Tibial artery (tissue), 4 donors: ENCODE data around the gene ETV6.
"Not testable (repeated sequence)": the region's sequence is repeated elsewhere in the genome, so short reads cannot be mapped to it uniquely, and the experiment has no call there.

Source experiments
- DNase-seq, 2 donors: peaks; one replicate each; pipeline ENCODE4 v3.0.0-alpha.2; 2019
- H3K27ac ChIP-seq, 2 donors: fragments of 200-600 bp; sonication (generic) in 1 of 2; 1 replicate in 1 of 2; 2 replicates in 1 of 2; pipeline ENCODE4 v1.5.1; 2018 to 2019; ENCODE audit warnings: mild to moderate bottlenecking in 1 of 2
- H3K27me3 ChIP-seq, 2 donors: fragments of 200-600 bp; sonication (generic) in 1 of 2; one replicate each; pipeline versions ENCODE4 v1.5.1 to v1.6.0; 2016 to 2019
- H3K36me3 ChIP-seq, 3 donors: fragments of 200-600 bp; sonication (generic) in 2 of 3; one replicate each; pipeline ENCODE4 v1.5.1; 2016 to 2019; ENCODE audit warnings: mild to moderate bottlenecking in 2 of 3
- H3K4me1 ChIP-seq, 4 donors: fragments of 200-600 bp; sonication (generic) in 2 of 4; 1 replicate in 3 of 4; 2 replicates in 1 of 4; pipeline ENCODE4 v1.5.1; 2016 to 2019
- H3K4me3 ChIP-seq, 2 donors: fragments of 200-600 bp; sonication (generic) in 1 of 2; 1 replicate in 1 of 2; 2 replicates in 1 of 2; pipeline ENCODE4 v1.5.1; 2018 to 2019; ENCODE audit warnings: mild to moderate bottlenecking in 2 of 2
- H3K9me3 ChIP-seq, 3 donors: fragments of 200-600 bp; sonication (generic) in 1 of 3; one replicate each; pipeline ENCODE4 v1.5.1; 2016 to 2019
- intact Hi-C: fragments of 100-400 bp; cut with DNase I; formaldehyde crosslinking; loops from one replicate; pipeline ENCODE4 v1.15.0; 2023; ENCODE audit warnings: low total_unique reads
- TF ChIP-seq, protein P1 (sequence below), 2 experiments: fragments of 200-600 bp in 1 of 2; fragments of 450-650 bp in 1 of 2; IDR thresholded peaks; one replicate each; pipeline ENCODE4 v1.5.1; 2017 to 2019; ENCODE audit warnings: antibody characterized with exemption in 2 of 2, mild to moderate bottlenecking in 1 of 2, moderate library complexity in 1 of 2

Gene ETV6

DNA sequence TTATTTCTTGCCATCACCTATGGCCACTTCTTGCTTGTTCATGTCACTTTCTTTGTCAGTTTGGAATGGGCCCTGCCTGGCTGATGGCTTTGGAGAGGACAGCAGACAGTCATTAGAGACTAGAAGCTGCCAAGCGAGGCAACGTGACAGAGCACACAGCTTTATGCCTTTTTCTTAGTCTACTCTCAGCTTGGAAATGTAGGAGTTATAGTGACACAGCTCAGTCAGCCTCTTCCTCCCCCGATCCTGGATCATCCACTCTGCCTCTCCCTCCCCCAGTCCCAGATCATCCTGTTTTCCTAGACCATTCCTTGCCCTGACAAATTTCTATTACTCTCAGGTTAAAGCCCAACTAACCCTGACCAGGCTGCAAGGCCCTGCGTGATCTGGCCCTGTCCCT is 26.6 kb downstream of the ETV6 start:
- no peak overlapping the region for H3K4me3 ChIP-seq
- no peaks in the 10 kb centered on the region for H3K36me3 ChIP-seq
- H3K9me3 ChIP-seq = no peaks in the 10 kb centered on the region
- peaks cover 9 to 99% (median 62%) of the 10 kb centered on the region in 4 donors for H3K4me1 ChIP-seq
- intact Hi-C loops = no loop called here
- H3K27me3 ChIP-seq = no peaks in the 10 kb centered on the region
- peak overlapping the region; percentile 38 to 58 for H3K27ac ChIP-seq
- TF ChIP-seq, protein P1, sequence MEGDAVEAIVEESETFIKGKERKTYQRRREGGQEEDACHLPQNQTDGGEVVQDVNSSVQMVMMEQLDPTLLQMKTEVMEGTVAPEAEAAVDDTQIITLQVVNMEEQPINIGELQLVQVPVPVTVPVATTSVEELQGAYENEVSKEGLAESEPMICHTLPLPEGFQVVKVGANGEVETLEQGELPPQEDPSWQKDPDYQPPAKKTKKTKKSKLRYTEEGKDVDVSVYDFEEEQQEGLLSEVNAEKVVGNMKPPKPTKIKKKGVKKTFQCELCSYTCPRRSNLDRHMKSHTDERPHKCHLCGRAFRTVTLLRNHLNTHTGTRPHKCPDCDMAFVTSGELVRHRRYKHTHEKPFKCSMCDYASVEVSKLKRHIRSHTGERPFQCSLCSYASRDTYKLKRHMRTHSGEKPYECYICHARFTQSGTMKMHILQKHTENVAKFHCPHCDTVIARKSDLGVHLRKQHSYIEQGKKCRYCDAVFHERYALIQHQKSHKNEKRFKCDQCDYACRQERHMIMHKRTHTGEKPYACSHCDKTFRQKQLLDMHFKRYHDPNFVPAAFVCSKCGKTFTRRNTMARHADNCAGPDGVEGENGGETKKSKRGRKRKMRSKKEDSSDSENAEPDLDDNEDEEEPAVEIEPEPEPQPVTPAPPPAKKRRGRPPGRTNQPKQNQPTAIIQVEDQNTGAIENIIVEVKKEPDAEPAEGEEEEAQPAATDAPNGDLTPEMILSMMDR (IDR thresholded peaks at IDR 0.05) = no peak
- DNase-seq = no peak

DNA sequence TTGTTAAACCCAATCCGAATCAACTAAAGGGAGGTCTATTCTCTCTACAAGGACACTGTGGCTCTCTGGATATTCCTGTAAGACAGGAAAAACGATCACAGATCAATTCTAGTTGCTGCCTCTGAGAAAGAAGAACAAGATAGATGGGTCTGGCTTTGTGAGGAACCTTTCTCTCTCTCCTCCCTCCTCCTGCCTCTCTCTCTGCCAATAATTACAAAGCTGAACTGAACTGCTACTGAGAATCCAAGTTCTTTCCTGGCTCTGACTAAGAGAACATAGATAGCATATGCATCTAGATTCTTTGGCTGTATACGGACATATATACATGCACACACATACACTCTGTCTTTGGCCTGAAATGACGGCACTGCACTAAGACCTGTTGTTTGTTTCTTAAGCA is 27.6 kb downstream of the ETV6 start:
- H3K27me3 ChIP-seq = no peaks in the 10 kb centered on the region
- TF ChIP-seq, protein P1 (IDR thresholded peaks at IDR 0.05) = no peak
- peaks cover 9 to 91% (median 59%) of the 10 kb centered on the region in 4 donors for H3K4me1 ChIP-seq
- H3K4me3 ChIP-seq = no peak overlapping the region
- intact Hi-C loops = no loop called here
- H3K27ac ChIP-seq = peak overlapping the region in 1 of 2 donors; percentile 58
- H3K9me3 ChIP-seq = no peaks in the 10 kb centered on the region
- H3K36me3 ChIP-seq = no peaks in the 10 kb centered on the region
- DNase-seq = no peak

DNA sequence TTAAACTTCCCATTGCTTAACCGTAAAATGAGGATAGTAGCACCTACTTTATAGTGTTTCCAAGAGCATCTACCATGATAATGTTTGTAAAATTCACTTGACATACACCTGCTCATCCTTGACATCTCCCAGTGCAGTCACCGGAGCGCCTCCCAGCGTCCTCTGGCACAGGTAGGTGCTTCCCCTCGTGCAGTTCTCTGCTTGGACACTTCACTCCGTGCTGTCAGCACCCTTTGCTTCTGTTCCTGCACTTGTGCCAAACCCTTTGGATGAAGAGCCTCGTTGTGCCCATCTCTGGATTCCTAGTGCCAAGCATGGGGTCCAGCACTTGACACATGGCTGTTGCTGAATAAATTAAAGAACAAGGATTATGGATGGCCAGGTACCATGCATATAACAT is 28.3 kb downstream of the ETV6 start:
- Histone ChIP-seq H3K27ac (peak overlapping the region in 1 of 2 donors; percentile 20), H3K9me3 (no peaks in the 10 kb centered on the region), H3K4me1 (peaks cover 7 to 89% (median 52%) of the 10 kb centered on the region in 4 donors), H3K27me3 (no peaks in the 10 kb centered on the region), H3K4me3 (no peak overlapping the region), H3K36me3 (no peaks in the 10 kb centered on the region)
- TF ChIP-seq, protein P1 (IDR thresholded peaks at IDR 0.05) = no peak
- DNase-seq = no peak
- intact Hi-C loops = no loop called here

DNA sequence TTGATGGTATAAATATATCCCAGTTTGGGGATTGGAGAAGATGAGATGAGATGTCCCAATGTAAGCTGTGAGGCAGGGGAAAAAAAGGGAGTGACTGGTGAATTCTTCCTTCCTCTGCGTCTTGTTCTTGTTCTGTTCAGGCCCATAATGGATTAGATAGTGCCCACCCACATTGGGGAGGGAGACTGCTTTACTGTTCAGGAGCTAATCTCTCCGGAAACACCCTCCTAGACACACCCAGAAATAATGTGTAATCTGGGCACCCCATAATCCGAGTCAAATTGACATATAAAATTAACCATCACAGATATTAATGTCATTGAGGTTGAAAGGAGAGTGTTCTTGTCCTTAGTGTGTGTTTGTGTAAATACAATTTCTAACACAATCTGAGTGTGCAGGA is 29.3 kb downstream of the ETV6 start:
- H3K36me3 ChIP-seq = no peaks in the 10 kb centered on the region
- intact Hi-C loops = no loop called here
- no peaks in the 10 kb centered on the region for H3K27me3 ChIP-seq
- no peak overlapping the region for H3K4me3 ChIP-seq
- peaks cover 3 to 89% (median 46%) of the 10 kb centered on the region in 4 donors for H3K4me1 ChIP-seq
- no peaks in the 10 kb centered on the region for H3K9me3 ChIP-seq
- peak overlapping the region in 1 of 2 donors; percentile 20 for H3K27ac ChIP-seq
- DNase-seq = no peak
- TF ChIP-seq, protein P1 (IDR thresholded peaks at IDR 0.05) = no peak

DNA sequence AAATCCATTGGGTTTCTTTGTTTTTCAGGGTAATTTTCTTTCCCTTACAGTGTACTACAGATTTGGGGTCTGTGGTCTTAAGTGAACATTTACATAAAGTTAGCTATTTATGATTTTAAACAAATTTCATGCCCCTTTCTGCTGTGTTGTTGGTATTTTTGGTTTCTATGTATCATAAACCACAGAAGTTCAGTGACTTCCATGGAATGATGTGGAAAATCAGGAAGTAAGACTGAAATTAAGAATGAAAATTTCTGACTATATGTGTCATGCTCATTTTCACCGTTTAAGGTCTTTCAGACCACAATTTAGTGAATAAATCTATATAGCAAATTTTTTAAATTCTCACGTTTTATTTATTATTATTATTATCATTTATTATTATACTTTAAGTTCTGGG is 31.7 kb downstream of the ETV6 start:
- no peaks in the 10 kb centered on the region for H3K9me3 ChIP-seq
- TF ChIP-seq, protein P1 (IDR thresholded peaks at IDR 0.05) = no peak
- H3K4me1 ChIP-seq = peaks cover 3 to 89% (median 37%) of the 10 kb centered on the region in 4 donors
- intact Hi-C loops = no loop called here
- no peak overlapping the region for H3K4me3 ChIP-seq
- H3K27me3 ChIP-seq = no peaks in the 10 kb centered on the region
- no peak overlapping the region for H3K27ac ChIP-seq
- no peak for DNase-seq
- H3K36me3 ChIP-seq = no peaks in the 10 kb centered on the region

DNA sequence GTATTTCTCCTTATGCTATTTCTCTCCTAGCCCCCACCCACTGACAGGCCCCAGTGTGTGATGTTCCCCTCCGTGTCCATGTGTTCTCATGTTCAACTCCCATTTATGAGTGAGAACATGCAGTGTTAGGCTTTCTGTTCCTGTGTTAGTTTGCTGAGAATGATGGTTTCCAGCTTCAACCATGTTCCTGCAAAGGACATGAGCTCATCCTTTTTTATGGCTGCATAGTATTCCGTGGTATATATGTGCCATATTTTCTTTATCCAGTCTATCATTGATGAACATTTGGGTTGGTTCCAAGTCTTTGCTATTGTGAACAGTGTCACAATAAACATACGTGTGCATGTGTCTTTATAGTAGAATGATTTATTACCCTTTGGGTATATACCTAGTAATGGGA is 32.2 kb downstream of the ETV6 start:
- peaks cover 0 to 89% (median 39%) of the 10 kb centered on the region in 4 donors for H3K4me1 ChIP-seq
- H3K4me3 ChIP-seq, DNase-seq, H3K9me3 ChIP-seq, H3K27me3 ChIP-seq, H3K27ac ChIP-seq, H3K36me3 ChIP-seq, intact Hi-C loops: not testable (repeated sequence)
